HepG2 (cell line): ENCODE data around the gene DSCAML1. TPM values are rescaled to one million over a fixed set of nuclear protein-coding genes. Genes with fewer than 3 reads are reported as not detected.

Source experiments
- ATAC-seq: fragments of 200-7000 bp; cut with Tn5 transposase; 3 replicates; pipeline ENCODE4 v1.9.1; 2020; ENCODE audit warnings: mild to moderate bottlenecking, moderate library complexity
- BruUV-seq: library from RNA; stranded (reverse); fragments of 400-500 nt; replicated peaks from 2 replicates; lab custom pipeline; 2021; lab: Mats Ljungman, UMichigan
- CTCF ChIA-PET: fragments of 300-600 bp; formaldehyde crosslinking; extraction: SDS; loops from one replicate; lab custom pipeline; 2021; ENCODE audit warnings: low total read pairs, inconsistent platforms, low intra/inter-chr PET ratio; lab: Yijun Ruan, JAX
- POLR2A ChIA-PET: fragments of 350-600 bp; sonication (Branson Sonifier 250); formaldehyde crosslinking; loops from one replicate; lab custom pipeline; 2020; ENCODE audit warnings: antibody characterized with exemption, inconsistent platforms; lab: Yijun Ruan, JAX
- DNase-seq: peaks from one replicate; pipeline ENCODE4 v3.0.0-alpha.2; 2015; ENCODE audit warnings: low spot score
- FAIRE-seq: peaks from 3 replicates; lab custom pipeline; 2011; peaks lifted over from hg19 to GRCh38; lab: Jason Lieb, UNC
- H2AFZ ChIP-seq: one replicate; pipeline ENCODE4 v1.6.1; 2011; ENCODE audit warnings: low read length, inconsistent platforms
- H3K27ac ChIP-seq: fragments of 300-600 bp; 3 replicates; pipeline ENCODE4 v1.8.0; 2011; ENCODE audit warnings: mixed run types, mild to moderate bottlenecking, mixed read lengths, low read length, inconsistent platforms; ENCODE audit not compliant: insufficient read depth; ENCODE audit errors: extremely low read length
- H3K27me3 ChIP-seq, 2 experiments: fragments of 200-600 bp in 1 of 2; 2 replicates in 1 of 2; 3 replicates in 1 of 2; pipeline versions ENCODE4 v1.6.0 to v1.8.0; 2011; ENCODE audit warnings: low read length in 2 of 2, mild to moderate bottlenecking in 2 of 2, moderate library complexity in 2 of 2, inconsistent platforms in 1 of 2; ENCODE audit not compliant: insufficient read depth in 2 of 2, control insufficient read depth in 1 of 2
- H3K36me3 ChIP-seq, 2 experiments: fragments of 200-600 bp in 1 of 2; replicated peaks in 1 of 2; 2 replicates in 1 of 2; 3 replicates in 1 of 2; pipeline versions ENCODE4 v1.5.1 to v1.8.0; 2011; ENCODE audit warnings: low read length in 2 of 2, inconsistent platforms in 1 of 2; ENCODE audit not compliant: insufficient read depth in 2 of 2, control insufficient read depth in 1 of 2
- H3K4me1 ChIP-seq: 2 replicates; pipeline ENCODE4 v1.5.1; 2012; ENCODE audit warnings: low read length, inconsistent platforms; ENCODE audit not compliant: insufficient read depth
- H3K4me2 ChIP-seq: 2 replicates; pipeline ENCODE4 v1.6.0; 2011; ENCODE audit warnings: low read depth, low read length, inconsistent platforms
- H3K4me3 ChIP-seq, 3 experiments: fragments of 200-600 bp in 1 of 3; sonication (generic), shearing (Covaris generic) in 1 of 3; replicated peaks in 1 of 3; 2 replicates each; pipeline ENCODE4 v1.5.1; 2011 to 2016; ENCODE audit warnings: low read length in 3 of 3, inconsistent platforms in 2 of 3, low read depth in 2 of 3, mild to moderate bottlenecking in 2 of 3, control low read depth in 1 of 3, mixed read lengths in 1 of 3; ENCODE audit not compliant: insufficient read depth in 1 of 3
- H3K79me2 ChIP-seq: one replicate; pipeline ENCODE4 v1.6.1; 2011; ENCODE audit warnings: low read length, inconsistent platforms; ENCODE audit not compliant: insufficient read depth
- H3K9ac ChIP-seq: 2 replicates; pipeline ENCODE4 v1.6.0; 2011; ENCODE audit warnings: mild to moderate bottlenecking, low read depth, low read length, inconsistent platforms; ENCODE audit not compliant: insufficient read depth
- H3K9me3 ChIP-seq: 2 replicates; pipeline ENCODE4 v1.5.1; 2012; ENCODE audit warnings: mild to moderate bottlenecking, low read length
- H4K20me1 ChIP-seq: 2 replicates; pipeline ENCODE4 v1.6.0; 2011; ENCODE audit warnings: inconsistent platforms, mild to moderate bottlenecking, low read length, moderate library complexity; ENCODE audit not compliant: insufficient read depth
- HNRNPH1 ChIP-seq: fragments of 200-400 bp; formaldehyde crosslinking; optimal IDR thresholded peaks from 2 replicates; pipeline ENCODE3; 2017; ENCODE audit warnings: mild to moderate bottlenecking, low read depth, low read length
- MAF1 ChIP-seq: sonication (generic); formaldehyde crosslinking; IDR thresholded peaks from 2 replicates; pipeline ENCODE4 v1.5.0; 2020; ENCODE audit warnings: missing genetic modification reagents, borderline replicate concordance
- MAZ ChIP-seq, 2 experiments: sonication (generic) in 1 of 2; formaldehyde crosslinking in 1 of 2; IDR thresholded peaks; 2 replicates each; pipeline versions ENCODE4 v1.5.0 to v1.6.1; 2012 to 2020; ENCODE audit warnings: low read depth in 2 of 2, mild to moderate bottlenecking in 2 of 2, borderline replicate concordance in 1 of 2, improper control_type of control experiment in 1 of 2, low read length in 1 of 2, missing genetic modification reagents in 1 of 2, moderate library complexity in 1 of 2
- ZBTB8A ChIP-seq: sonication (generic); formaldehyde crosslinking; IDR thresholded peaks from 2 replicates; pipeline ENCODE4 v1.4.0; 2020; ENCODE audit warnings: mild to moderate bottlenecking, low read depth, missing genetic modification reagents, borderline replicate concordance
- ZFP37 ChIP-seq: sonication (generic); formaldehyde crosslinking; IDR thresholded peaks from 2 replicates; pipeline ENCODE4 v1.4.0; 2020; ENCODE audit warnings: missing genetic modification reagents, borderline replicate concordance
- ZNF547 ChIP-seq: sonication (generic); formaldehyde crosslinking; IDR thresholded peaks from 2 replicates; pipeline ENCODE4 v1.5.1; 2020; ENCODE audit warnings: mild to moderate bottlenecking, missing genetic modification reagents
- ZNF572 ChIP-seq: sonication (generic); formaldehyde crosslinking; IDR thresholded peaks from 2 replicates; pipeline ENCODE4 v1.5.1; 2020; ENCODE audit warnings: mild to moderate bottlenecking, missing genetic modification reagents
- WGBS: methylation state at CpG from one replicate; pipeline ENCODE4 v1.1.6; 2017; ENCODE audit warnings: low lambda C conversion rate; 5-methylcytosine and 5-hydroxymethylcytosine counted together
- in situ Hi-C: cut with HindIII; loops from 2 replicates; pipeline ENCODE4 v1.10.0; 2017; ENCODE audit warnings: low pct_unique_long_range_greater_than_20kb; ENCODE audit not compliant: extremely low pct_ligation_motif_present
- intact Hi-C: fragments of 100-400 bp; cut with micrococcal nuclease; formaldehyde crosslinking; loops from one replicate; pipeline ENCODE4 v1.10.0; 2022; ENCODE audit not compliant: unreplicated experiment
- polyA plus RNA-seq, 8 experiments: library from polyadenylated mRNA; depleted of rRNA in 3 of 8; stranded (reverse) in 7 of 8; unstranded in 1 of 8; fragments of >200 nt; fragmentation: Illumina TruSeq in 4 of 8; extraction: Trizol in 4 of 8; gene quantifications; 2 replicates each; pipeline versions ENCODE4 v1.2.1 to v1.2.3, GENCODE V29; 2011 to 2016; ENCODE audit warnings: low read depth in 4 of 8, missing spikeins in 1 of 8, mixed read lengths in 1 of 8; ENCODE audit not compliant: insufficient read depth in 1 of 8
- total RNA-seq, 5 experiments: library from RNA; depleted of rRNA; stranded (reverse); fragments of >200 nt; fragmentation: Illumina TruSeq; extraction: Trizol; gene quantifications; 2 replicates each; pipeline ENCODE4 v1.2.3, GENCODE V29; 2016; ENCODE audit warnings: low read depth in 1 of 5
- TF ChIP-seq, protein P1 (sequence below): sonication (generic); formaldehyde crosslinking; IDR thresholded peaks from 2 replicates; pipeline ENCODE4 v1.5.0; 2020; ENCODE audit warnings: mild to moderate bottlenecking, missing genetic modification reagents
- TF ChIP-seq, protein P2 (sequence below): sonication (generic); formaldehyde crosslinking; IDR thresholded peaks from 2 replicates; pipeline ENCODE4 v1.9.0; 2021; ENCODE audit warnings: mild to moderate bottlenecking, missing genetic modification reagents
- TF ChIP-seq, protein P3 (sequence below): sonication (generic); formaldehyde crosslinking; conservative IDR thresholded peaks from 2 replicates; pipeline ENCODE4 v1.4.0; 2020; ENCODE audit warnings: missing genetic modification reagents

DSCAML1 gene
- total and polyA plus RNA-seq, 2 of the 13 experiments (the other 11 are each of a cell fraction or from before 2014, with no cell fraction given): 0.29 to 0.40 TPM

DNA sequence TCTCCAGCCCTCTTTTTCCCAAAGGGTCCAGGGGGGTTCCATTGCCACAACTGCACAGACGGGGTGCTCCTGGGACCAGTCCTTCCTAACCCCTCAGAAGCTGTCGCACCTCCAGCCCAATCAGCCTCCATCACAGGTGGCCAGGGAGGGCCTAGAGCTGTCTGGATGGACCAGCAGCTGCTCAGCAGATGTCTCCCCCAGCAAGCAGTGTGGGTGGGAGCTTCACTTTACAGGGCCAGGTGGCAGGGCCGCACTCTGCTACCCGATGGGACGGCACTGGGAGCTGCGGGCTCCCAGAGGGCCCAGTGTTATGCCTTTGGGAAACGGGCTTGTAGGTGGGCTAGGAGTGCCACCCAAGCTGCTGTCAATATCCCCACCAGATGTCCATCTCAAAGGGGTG is 120.5 kb downstream of the DSCAML1 start:
- ChIA-PET CTCF (no interaction called here), POLR2A (no interaction called here)
- H3K4me3 ChIP-seq: no peak overlapping the region
- in situ Hi-C loops: no loop called here
- no peaks in the 10 kb centered on the region; the same call in 1 of the 2 replicates for H4K20me1 ChIP-seq
- intact Hi-C loops: no loop called here
- H3K4me2 ChIP-seq: no peak overlapping the region
- 0 out of 5 replicates have a peak, but pooled peaks cover 0 to 12% of the 10 kb centered on the region in 2 experiments for H3K27me3 ChIP-seq
- no TSS peak for BruUV-seq
- WGBS: 46% methylated on average over 3 of the region's 7 CpGs
- ATAC-seq (no peak), DNase-seq (no peak), FAIRE-seq (no peak)
- H2AFZ ChIP-seq: no peak overlapping the region
- H3K27ac ChIP-seq: no peak overlapping the region
- H3K79me2 ChIP-seq: no peaks in the 10 kb centered on the region
- H3K9me3 ChIP-seq: no peaks in the 10 kb centered on the region
- no peak overlapping the region for H3K9ac ChIP-seq
- H3K4me1 ChIP-seq: peaks cover 21% of the 10 kb centered on the region
- H3K36me3 ChIP-seq: no peaks in the 10 kb centered on the region
- TF ChIP-seq MAF1 (CRISPR knock-in tag) (no peak), ZBTB8A (CRISPR knock-in tag) (no peak), ZFP37 (CRISPR knock-in tag) (no peak), ZNF572 (CRISPR knock-in tag) (no peak), HNRNPH1 (no peak), MAZ (IDR thresholded peaks at IDR 0.05; ENCODE audit: borderline replicate concordance, low read depth, low read length) (no peak), MAZ (CRISPR knock-in tag; IDR thresholded peaks at IDR 0.05; ENCODE audit: low read depth) (no peak), ZNF547 (no peak)
- TF ChIP-seq, protein P1, sequence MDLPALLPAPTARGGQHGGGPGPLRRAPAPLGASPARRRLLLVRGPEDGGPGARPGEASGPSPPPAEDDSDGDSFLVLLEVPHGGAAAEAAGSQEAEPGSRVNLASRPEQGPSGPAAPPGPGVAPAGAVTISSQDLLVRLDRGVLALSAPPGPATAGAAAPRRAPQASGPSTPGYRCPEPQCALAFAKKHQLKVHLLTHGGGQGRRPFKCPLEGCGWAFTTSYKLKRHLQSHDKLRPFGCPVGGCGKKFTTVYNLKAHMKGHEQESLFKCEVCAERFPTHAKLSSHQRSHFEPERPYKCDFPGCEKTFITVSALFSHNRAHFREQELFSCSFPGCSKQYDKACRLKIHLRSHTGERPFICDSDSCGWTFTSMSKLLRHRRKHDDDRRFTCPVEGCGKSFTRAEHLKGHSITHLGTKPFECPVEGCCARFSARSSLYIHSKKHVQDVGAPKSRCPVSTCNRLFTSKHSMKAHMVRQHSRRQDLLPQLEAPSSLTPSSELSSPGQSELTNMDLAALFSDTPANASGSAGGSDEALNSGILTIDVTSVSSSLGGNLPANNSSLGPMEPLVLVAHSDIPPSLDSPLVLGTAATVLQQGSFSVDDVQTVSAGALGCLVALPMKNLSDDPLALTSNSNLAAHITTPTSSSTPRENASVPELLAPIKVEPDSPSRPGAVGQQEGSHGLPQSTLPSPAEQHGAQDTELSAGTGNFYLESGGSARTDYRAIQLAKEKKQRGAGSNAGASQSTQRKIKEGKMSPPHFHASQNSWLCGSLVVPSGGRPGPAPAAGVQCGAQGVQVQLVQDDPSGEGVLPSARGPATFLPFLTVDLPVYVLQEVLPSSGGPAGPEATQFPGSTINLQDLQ (CRISPR knock-in tag): no peak
- TF ChIP-seq, protein P2, sequence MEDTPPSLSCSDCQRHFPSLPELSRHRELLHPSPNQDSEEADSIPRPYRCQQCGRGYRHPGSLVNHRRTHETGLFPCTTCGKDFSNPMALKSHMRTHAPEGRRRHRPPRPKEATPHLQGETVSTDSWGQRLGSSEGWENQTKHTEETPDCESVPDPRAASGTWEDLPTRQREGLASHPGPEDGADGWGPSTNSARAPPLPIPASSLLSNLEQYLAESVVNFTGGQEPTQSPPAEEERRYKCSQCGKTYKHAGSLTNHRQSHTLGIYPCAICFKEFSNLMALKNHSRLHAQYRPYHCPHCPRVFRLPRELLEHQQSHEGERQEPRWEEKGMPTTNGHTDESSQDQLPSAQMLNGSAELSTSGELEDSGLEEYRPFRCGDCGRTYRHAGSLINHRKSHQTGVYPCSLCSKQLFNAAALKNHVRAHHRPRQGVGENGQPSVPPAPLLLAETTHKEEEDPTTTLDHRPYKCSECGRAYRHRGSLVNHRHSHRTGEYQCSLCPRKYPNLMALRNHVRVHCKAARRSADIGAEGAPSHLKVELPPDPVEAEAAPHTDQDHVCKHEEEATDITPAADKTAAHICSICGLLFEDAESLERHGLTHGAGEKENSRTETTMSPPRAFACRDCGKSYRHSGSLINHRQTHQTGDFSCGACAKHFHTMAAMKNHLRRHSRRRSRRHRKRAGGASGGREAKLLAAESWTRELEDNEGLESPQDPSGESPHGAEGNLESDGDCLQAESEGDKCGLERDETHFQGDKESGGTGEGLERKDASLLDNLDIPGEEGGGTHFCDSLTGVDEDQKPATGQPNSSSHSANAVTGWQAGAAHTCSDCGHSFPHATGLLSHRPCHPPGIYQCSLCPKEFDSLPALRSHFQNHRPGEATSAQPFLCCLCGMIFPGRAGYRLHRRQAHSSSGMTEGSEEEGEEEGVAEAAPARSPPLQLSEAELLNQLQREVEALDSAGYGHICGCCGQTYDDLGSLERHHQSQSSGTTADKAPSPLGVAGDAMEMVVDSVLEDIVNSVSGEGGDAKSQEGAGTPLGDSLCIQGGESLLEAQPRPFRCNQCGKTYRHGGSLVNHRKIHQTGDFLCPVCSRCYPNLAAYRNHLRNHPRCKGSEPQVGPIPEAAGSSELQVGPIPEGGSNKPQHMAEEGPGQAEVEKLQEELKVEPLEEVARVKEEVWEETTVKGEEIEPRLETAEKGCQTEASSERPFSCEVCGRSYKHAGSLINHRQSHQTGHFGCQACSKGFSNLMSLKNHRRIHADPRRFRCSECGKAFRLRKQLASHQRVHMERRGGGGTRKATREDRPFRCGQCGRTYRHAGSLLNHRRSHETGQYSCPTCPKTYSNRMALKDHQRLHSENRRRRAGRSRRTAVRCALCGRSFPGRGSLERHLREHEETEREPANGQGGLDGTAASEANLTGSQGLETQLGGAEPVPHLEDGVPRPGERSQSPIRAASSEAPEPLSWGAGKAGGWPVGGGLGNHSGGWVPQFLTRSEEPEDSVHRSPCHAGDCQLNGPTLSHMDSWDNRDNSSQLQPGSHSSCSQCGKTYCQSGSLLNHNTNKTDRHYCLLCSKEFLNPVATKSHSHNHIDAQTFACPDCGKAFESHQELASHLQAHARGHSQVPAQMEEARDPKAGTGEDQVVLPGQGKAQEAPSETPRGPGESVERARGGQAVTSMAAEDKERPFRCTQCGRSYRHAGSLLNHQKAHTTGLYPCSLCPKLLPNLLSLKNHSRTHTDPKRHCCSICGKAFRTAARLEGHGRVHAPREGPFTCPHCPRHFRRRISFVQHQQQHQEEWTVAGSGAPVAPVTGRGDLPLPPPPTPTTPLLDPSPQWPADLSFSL (CRISPR knock-in tag): no peak
- TF ChIP-seq, protein P3, sequence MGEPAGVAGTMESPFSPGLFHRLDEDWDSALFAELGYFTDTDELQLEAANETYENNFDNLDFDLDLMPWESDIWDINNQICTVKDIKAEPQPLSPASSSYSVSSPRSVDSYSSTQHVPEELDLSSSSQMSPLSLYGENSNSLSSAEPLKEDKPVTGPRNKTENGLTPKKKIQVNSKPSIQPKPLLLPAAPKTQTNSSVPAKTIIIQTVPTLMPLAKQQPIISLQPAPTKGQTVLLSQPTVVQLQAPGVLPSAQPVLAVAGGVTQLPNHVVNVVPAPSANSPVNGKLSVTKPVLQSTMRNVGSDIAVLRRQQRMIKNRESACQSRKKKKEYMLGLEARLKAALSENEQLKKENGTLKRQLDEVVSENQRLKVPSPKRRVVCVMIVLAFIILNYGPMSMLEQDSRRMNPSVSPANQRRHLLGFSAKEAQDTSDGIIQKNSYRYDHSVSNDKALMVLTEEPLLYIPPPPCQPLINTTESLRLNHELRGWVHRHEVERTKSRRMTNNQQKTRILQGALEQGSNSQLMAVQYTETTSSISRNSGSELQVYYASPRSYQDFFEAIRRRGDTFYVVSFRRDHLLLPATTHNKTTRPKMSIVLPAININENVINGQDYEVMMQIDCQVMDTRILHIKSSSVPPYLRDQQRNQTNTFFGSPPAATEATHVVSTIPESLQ: no peak
